GM21423 (cell line): ENCODE results near the gene HHIPL2.
A peak's percentile ranks its signal among the peaks of the same experiment; 100 is the strongest.

Source experiments
- ATAC-seq: cut with Tn5 transposase; IDR thresholded peaks from one replicate; pipeline ENCODE4 v1.9.1; 2021; ENCODE audit warnings: mild to moderate bottlenecking, moderate library complexity; ENCODE audit not compliant: unreplicated experiment

The HHIPL2 gene

GRCh38 chr1:222547944-222548671, at the start of gene HHIPL2:
HHIPL2 (minus strand) TSS chr1:222548104; CDS start chr1:222548044, 60 bp downstream.
- ATAC-seq = no peak

- no peak for ATAC-seq
Measured at GRCh38 chr1:222596696-222597095, 48.8 kb upstream of the HHIPL2 start.

- no peak for ATAC-seq
Measured at GRCh38 chr1:222594789-222595188, 46.9 kb upstream of the HHIPL2 start.

GRCh38 chr1:222592171-222592570, 44.3 kb upstream of the HHIPL2 start:
- ATAC-seq = no peak

- peak; percentile 100 for ATAC-seq
Measured at GRCh38 chr1:222589462-222590302, 41.8 kb upstream of the HHIPL2 start, which contains the start of gene TAF1A. TAF1A (minus strand) TSS chr1:222589933.

GRCh38 chr1:222588135-222588534, 40.2 kb upstream of the HHIPL2 start:
- no peak for ATAC-seq

- ATAC-seq = no peak
Measured at GRCh38 chr1:222586842-222587241, 38.9 kb upstream of the HHIPL2 start.

GRCh38 chr1:222583079-222583478, 35.2 kb upstream of the HHIPL2 start:
- peak; percentile 88 for ATAC-seq

- ATAC-seq = peak; percentile 49
Measured at GRCh38 chr1:222582099-222582774, 34.3 kb upstream of the HHIPL2 start.

GRCh38 chr1:222579316-222579715, 31.4 kb upstream of the HHIPL2 start:
- ATAC-seq = no peak

GRCh38 chr1:222570837-222571236, 22.9 kb upstream of the HHIPL2 start:
- no peak for ATAC-seq

GRCh38 chr1:222561656-222562055, 13.8 kb upstream of the HHIPL2 start:
- ATAC-seq = no peak

- no peak for ATAC-seq
Measured at GRCh38 chr1:222557574-222557973, 9.7 kb upstream of the HHIPL2 start.

GRCh38 chr1:222557148-222557547, 9.2 kb upstream of the HHIPL2 start:
- no peak for ATAC-seq

GRCh38 chr1:222555992-222556615, 8.2 kb upstream of the HHIPL2 start:
- no peak for ATAC-seq

- ATAC-seq = no peak
Measured at GRCh38 chr1:222554177-222554576, 6.3 kb upstream of the HHIPL2 start.

- no peak for ATAC-seq
Measured at GRCh38 chr1:222552882-222553281, 5.0 kb upstream of the HHIPL2 start.

- no peak for ATAC-seq
Measured at GRCh38 chr1:222547260-222547614, 667 bp downstream of the HHIPL2 start.

- ATAC-seq = no peak
Measured at GRCh38 chr1:222546548-222547259, 1.2 kb downstream of the HHIPL2 start.

- no peak for ATAC-seq
Measured at GRCh38 chr1:222546091-222546490, 1.8 kb downstream of the HHIPL2 start.
